ENCODE measurements around the gene NCLN. TPM values are rescaled to one million over a fixed set of nuclear protein-coding genes. Genes with fewer than 3 reads are reported as not detected.

NCLN gene
- total RNA-seq (10 to 100 TPM; 65.3 to 65.5 TPM), polyA plus RNA-seq (ENCODE audit: insufficient read depth, low read depth, low replicate concordance) (50.2 TPM)
- long read RNA-seq, donor 1, full-length matches to known transcripts, result 12 of 19 reads
- long read RNA-seq, donor 1, partial matches to known transcripts, result 0 of 19 reads
- long read RNA-seq, donor 1, other reads (novel, unspliced or antisense), result 7 of 19 reads
- long read RNA-seq, donor 2, full-length matches to known transcripts, result 15 of 25 reads
- long read RNA-seq, donor 2, partial matches to known transcripts, result 10 of 25 reads
- long read RNA-seq, donor 2, other reads (novel, unspliced or antisense), result 0 of 25 reads

- TF ChIP-seq CTCF (IDR thresholded peaks at IDR 0.05) (no peak), POLR2A (IDR thresholded peaks at IDR 0.05) (no peak)
- 0 to 1% methylated on average over 21 to 44 of the region's 69 CpGs for whole genome bisulfite sequencing, 2 donors
- Histone ChIP-seq H3K27ac (peak within 1 kb of the TSS; percentile 76 to 91), H3K4me1 (peaks cover 13% of the 10 kb centered on the region), H3K27me3 (no peaks in the 10 kb centered on the region), H3K9me3 (no peaks in the 10 kb centered on the region), H3K36me3 (ENCODE audit: low read depth, missing control alignments) (no peaks in the 10 kb centered on the region), H3K4me3 (peak within 1 kb of the TSS; percentile 89)
- intact Hi-C loops (cut with DNase I; ENCODE audit: low total_unique reads), result no loop called here
- DNase-seq, result peak; percentile 98
These were observed at the start of gene NCLN for GRCh38 chr19:3185461-3186159. TSS of gene NCLN (plus strand) at chr19:3185930. CDS start at chr19:3186031, 101 bp downstream.

- no peaks in the 10 kb centered on the region for H3K9me3 ChIP-seq
- no peak for TF ChIP-seq CTCF (IDR thresholded peaks at IDR 0.05)
- no peak for TF ChIP-seq POLR2A (IDR thresholded peaks at IDR 0.05)
- peak within 1 kb of the TSS; percentile 25 to 50 for H3K27ac ChIP-seq
- H3K36me3 ChIP-seq (ENCODE audit: low read depth, missing control alignments), result no peaks in the 10 kb centered on the region
- H3K27me3 ChIP-seq, result no peaks in the 10 kb centered on the region
- 64 to 84% methylated on average over 11 to 38 of the region's 40 CpGs for WGBS, 2 donors
- intact Hi-C loops (cut with DNase I; ENCODE audit: low total_unique reads), result no loop called here
- H3K4me1 ChIP-seq, result peaks cover 3% of the 10 kb centered on the region
- peak within 1 kb of the TSS in 1 of 2 donors; percentile 20 for H3K4me3 ChIP-seq
- no peak for DNase-seq
These were observed 49.6 kb upstream of the NCLN start, which contains the start of gene GNA15 for GRCh38 chr19:3135961-3136683. TSS of gene GNA15 (plus strand) at chr19:3136033. CDS start at chr19:3136451, 418 bp downstream.

- Histone ChIP-seq H3K9me3 (no peaks in the 10 kb centered on the region), H3K4me1 (peaks cover 3% of the 10 kb centered on the region), H3K4me3 (peak overlapping the region in 1 of 2 donors; percentile 20), H3K36me3 (ENCODE audit: low read depth, missing control alignments) (no peaks in the 10 kb centered on the region), H3K27ac (peak overlapping the region in 1 of 2 donors; percentile 50), H3K27me3 (no peaks in the 10 kb centered on the region)
- no peak for TF ChIP-seq POLR2A (IDR thresholded peaks at IDR 0.05)
- no peak for TF ChIP-seq CTCF (IDR thresholded peaks at IDR 0.05)
- 70 to 81% methylated on average over 7 to 16 of the region's 16 CpGs for WGBS, 2 donors
- intact Hi-C loops (cut with DNase I; ENCODE audit: low total_unique reads), result no loop called here
- no peak for DNase-seq
These were observed 49.1 kb upstream of the NCLN start for GRCh38 chr19:3136684-3137055.

GRCh38 chr19:3137119-3137518 lies 48.6 kb upstream of the NCLN start:
- Histone ChIP-seq H3K27ac (peak overlapping the region in 1 of 2 donors; percentile 50), H3K36me3 (ENCODE audit: low read depth, missing control alignments) (no peaks in the 10 kb centered on the region), H3K9me3 (no peaks in the 10 kb centered on the region), H3K4me3 (no peak overlapping the region), H3K27me3 (no peaks in the 10 kb centered on the region), H3K4me1 (peaks cover 3% of the 10 kb centered on the region)
- no peak for DNase-seq
- no peak for TF ChIP-seq CTCF (IDR thresholded peaks at IDR 0.05)
- no peak for TF ChIP-seq POLR2A (IDR thresholded peaks at IDR 0.05)
- WGBS, 2 donors, result 30 to 42% methylated on average over 7 of the region's 7 CpGs
- intact Hi-C loops (cut with DNase I; ENCODE audit: low total_unique reads), result no loop called here

Measured in testis (tissue), 5 donors.